IMR-90 (cell line): Measurements from ENCODE around the gene LTBP4. TPM values are rescaled to one million over a fixed set of nuclear protein-coding genes. Genes with fewer than 3 reads are reported as not detected.

Experiments
- ATAC-seq: fragments of 200-7000 bp; cut with Tn5 transposase; 2 replicates; pipeline ENCODE4 v1.9.1; 2020; ENCODE audit warnings: low read depth, mild to moderate bottlenecking, moderate library complexity
- BruUV-seq: library from RNA; stranded (reverse); fragments of 400-500 nt; replicated peaks from 2 replicates; lab custom pipeline; 2021; lab: Mats Ljungman, UMichigan
- CTCF ChIA-PET: fragments of 300-600 bp; formaldehyde crosslinking; extraction: SDS; loops from one replicate; lab custom pipeline; 2021; ENCODE audit warnings: antibody characterized with exemption; lab: Yijun Ruan, JAX
- POLR2A ChIA-PET: fragments of 300-600 bp; sonication (Branson Sonifier 250); formaldehyde crosslinking; loops from one replicate; lab custom pipeline; 2022; ENCODE audit warnings: antibody characterized with exemption; ENCODE audit not compliant: unreplicated experiment; lab: Charles Lee
- DNase-seq: peaks from one replicate; pipeline ENCODE4 v3.0.0; 2013
- H2AFZ ChIP-seq: replicated peaks from 2 replicates; pipeline ENCODE3; 2013; ENCODE audit warnings: low read length, mild to moderate bottlenecking; ENCODE audit not compliant: poor library complexity
- H2AK5ac ChIP-seq: 2 replicates; pipeline ENCODE4 v1.6.1; 2013; ENCODE audit warnings: low read depth, low read length, inconsistent platforms
- H2AK9ac ChIP-seq: replicated peaks from 2 replicates; pipeline ENCODE3; 2013; ENCODE audit warnings: mild to moderate bottlenecking, low read depth, low read length, moderate library complexity; ENCODE audit not compliant: poor library complexity
- H2BK120ac ChIP-seq: 2 replicates; pipeline ENCODE4 v1.6.1; 2013; ENCODE audit warnings: low read depth, low read length, inconsistent platforms
- H2BK15ac ChIP-seq: 3 replicates; pipeline ENCODE4 v1.6.1; 2013; ENCODE audit warnings: low read depth, low read length, inconsistent platforms
- H2BK20ac ChIP-seq: 2 replicates; pipeline ENCODE4 v1.6.1; 2013; ENCODE audit warnings: low read depth, mild to moderate bottlenecking, inconsistent platforms, low read length, moderate library complexity
- H2BK5ac ChIP-seq: 2 replicates; pipeline ENCODE4 v1.6.1; 2013; ENCODE audit warnings: mild to moderate bottlenecking, low read depth, low read length, inconsistent platforms; ENCODE audit not compliant: poor library complexity, severe bottlenecking
- H3K14ac ChIP-seq: replicated peaks from 2 replicates; pipeline ENCODE4 v1.6.1; 2013; ENCODE audit warnings: low read depth, low read length, inconsistent platforms
- H3K18ac ChIP-seq: 2 replicates; pipeline ENCODE4 v1.6.1; 2013; ENCODE audit warnings: low read depth, low read length, control low read depth
- H3K23ac ChIP-seq: 2 replicates; pipeline ENCODE4 v1.6.1; 2013; ENCODE audit warnings: low read depth, low read length, inconsistent platforms
- H3K27ac ChIP-seq: 2 replicates; pipeline ENCODE4 v1.5.1; 2013; ENCODE audit warnings: mild to moderate bottlenecking, control low read depth, low read length; ENCODE audit not compliant: insufficient read depth
- H3K27me3 ChIP-seq: 2 replicates; pipeline ENCODE4 v1.6.1; 2013; ENCODE audit warnings: low read length; ENCODE audit not compliant: control insufficient read depth, insufficient read depth
- H3K36me3 ChIP-seq: 2 replicates; pipeline ENCODE4 v1.6.1; 2013; ENCODE audit warnings: low read length, mixed read lengths; ENCODE audit not compliant: control insufficient read depth, insufficient read depth
- H3K4ac ChIP-seq: 2 replicates; pipeline ENCODE4 v1.6.1; 2013; ENCODE audit warnings: low read depth, low read length, inconsistent platforms
- H3K4me1 ChIP-seq: 2 replicates; pipeline ENCODE4 v1.6.1; 2013; ENCODE audit warnings: low read length, mixed read lengths; ENCODE audit not compliant: control insufficient read depth, insufficient read depth
- H3K4me2 ChIP-seq: 2 replicates; pipeline ENCODE4 v1.6.1; 2013; ENCODE audit warnings: low read depth, mild to moderate bottlenecking, control low read depth, low read length, moderate library complexity
- H3K4me3 ChIP-seq: 2 replicates; pipeline ENCODE4 v1.5.1; 2013; ENCODE audit warnings: low read depth, mild to moderate bottlenecking, control low read depth, low read length, moderate library complexity; ENCODE audit not compliant: insufficient read depth
- H3K56ac ChIP-seq: 2 replicates; pipeline ENCODE4 v1.6.1; 2013; ENCODE audit warnings: low read length, inconsistent platforms; ENCODE audit not compliant: insufficient read depth; ENCODE audit errors: extremely low read depth
- H3K79me1 ChIP-seq, 2 experiments: 2 replicates each; pipeline ENCODE4 v1.6.1; 2013; ENCODE audit warnings: low read length in 2 of 2, inconsistent platforms in 1 of 2, low read depth in 1 of 2
- H3K9ac ChIP-seq: 2 replicates; pipeline ENCODE4 v1.6.1; 2013; ENCODE audit warnings: low read depth, low read length, control low read depth
- H3K9me1 ChIP-seq: 2 replicates; pipeline ENCODE4 v1.6.1; 2013; ENCODE audit warnings: low read length, inconsistent platforms; ENCODE audit not compliant: insufficient read depth
- H3K9me3 ChIP-seq: 2 replicates; pipeline ENCODE4 v1.6.1; 2013; ENCODE audit warnings: low read length; ENCODE audit not compliant: control insufficient read depth, insufficient read depth
- H4K20me1 ChIP-seq: 2 replicates; pipeline ENCODE4 v1.6.1; 2013; ENCODE audit warnings: low read length, inconsistent platforms; ENCODE audit not compliant: insufficient read depth
- H4K5ac ChIP-seq: 2 replicates; pipeline ENCODE4 v1.6.1; 2013; ENCODE audit warnings: mild to moderate bottlenecking, low read depth, low read length, control low read depth
- H4K8ac ChIP-seq, 2 experiments: 2 replicates each; pipeline ENCODE4 v1.6.1; 2013; ENCODE audit warnings: low read depth in 2 of 2, low read length in 2 of 2, control low read depth in 1 of 2, inconsistent platforms in 1 of 2
- H4K91ac ChIP-seq: 2 replicates; pipeline ENCODE4 v1.6.1; 2013; ENCODE audit warnings: low read depth, low read length, inconsistent platforms; ENCODE audit not compliant: insufficient read depth
- BHLHE40 ChIP-seq: fragments of 150-350 bp; IDR thresholded peaks from 2 replicates; pipeline ENCODE4 v1.6.1; 2016; ENCODE audit warnings: mild to moderate bottlenecking, low read depth, low read length
- CEBPB ChIP-seq: IDR thresholded peaks from 2 replicates; pipeline ENCODE4 v1.6.1; 2012; ENCODE audit warnings: low read depth, low read length, improper control_type of control experiment
- CHD1 ChIP-seq: IDR thresholded peaks from 2 replicates; pipeline ENCODE4 v1.6.1; 2012; ENCODE audit warnings: low read depth, low read length, improper control_type of control experiment
- CTCF ChIP-seq: conservative IDR thresholded peaks from 2 replicates; pipeline ENCODE4 v1.5.1; 2012; ENCODE audit warnings: mild to moderate bottlenecking, low read depth, low read length, improper control_type of control experiment
- FOS ChIP-seq: fragments of 150-350 bp; IDR thresholded peaks from 2 replicates; pipeline ENCODE4 v1.6.1; 2016; ENCODE audit warnings: low read depth, low read length
- MAFK ChIP-seq: IDR thresholded peaks from 2 replicates; pipeline ENCODE4 v1.6.1; 2012; ENCODE audit warnings: low read depth, low read length, improper control_type of control experiment
- MAZ ChIP-seq: IDR thresholded peaks from 2 replicates; pipeline ENCODE4 v1.6.1; 2012; ENCODE audit warnings: low read depth, mild to moderate bottlenecking, low read length, improper control_type of control experiment, moderate library complexity, borderline replicate concordance
- MXI1 ChIP-seq: IDR thresholded peaks from 2 replicates; pipeline ENCODE4 v1.6.1; 2012; ENCODE audit warnings: low read depth, mild to moderate bottlenecking, low read length, moderate library complexity, borderline replicate concordance
- NFE2L2 ChIP-seq: fragments of 150-350 bp; IDR thresholded peaks from 2 replicates; pipeline ENCODE4 v1.6.1; 2016; ENCODE audit warnings: low read depth, mild to moderate bottlenecking, low read length
- POLR2A ChIP-seq: IDR thresholded peaks from 2 replicates; pipeline ENCODE4 v1.6.1; 2012; ENCODE audit warnings: mild to moderate bottlenecking, low read depth, low read length
- RAD21 ChIP-seq: IDR thresholded peaks from 2 replicates; pipeline ENCODE4 v1.6.1; 2012; ENCODE audit warnings: low read length, improper control_type of control experiment
- RCOR1 ChIP-seq: IDR thresholded peaks from 2 replicates; pipeline ENCODE4 v1.6.1; 2012; ENCODE audit warnings: mild to moderate bottlenecking, low read length, improper control_type of control experiment; ENCODE audit not compliant: insufficient replicate concordance
- RFX5 ChIP-seq: IDR thresholded peaks from 2 replicates; pipeline ENCODE4 v1.8.0; 2012; ENCODE audit warnings: low read depth, mild to moderate bottlenecking, low read length, moderate library complexity
- SMC3 ChIP-seq: fragments of 150-350 bp; IDR thresholded peaks from 2 replicates; pipeline ENCODE4 v1.6.1; 2016; ENCODE audit warnings: low read depth, mild to moderate bottlenecking, antibody characterized with exemption, low read length, moderate library complexity
- WGBS, 2 experiments: methylation state at CpG; one replicate each; pipeline versions ENCODE4 v1.1.5 to v1.1.7; 2013; ENCODE audit warnings: missing lambda C conversion rate in 2 of 2; ENCODE audit not compliant: insufficient read length in 1 of 2; ENCODE audit errors: extremely low coverage in 2 of 2; 5-methylcytosine and 5-hydroxymethylcytosine counted together
- dilution Hi-C: fragments of 300-500 bp; cut with HindIII; formaldehyde crosslinking; loops from one replicate; pipeline ENCODE4 v1.14.3; 2018; ENCODE audit warnings: low sequenced_read_pairs; ENCODE audit not compliant: unreplicated experiment
- in situ Hi-C: fragments of 300-500 bp; cut with MboI; formaldehyde crosslinking; loops from 3 replicates; pipeline ENCODE4 v1.14.3; 2019; ENCODE audit warnings: low sequenced_read_pairs, inconsistent platforms, mixed read lengths
- intact Hi-C: fragments of 100-400 bp; cut with micrococcal nuclease; formaldehyde crosslinking; loops from 2 replicates; pipeline ENCODE4 v1.10.0; 2022
- polyA plus RNA-seq, 3 experiments: library from polyadenylated mRNA; depleted of rRNA; stranded (reverse); fragments of >200 nt; gene quantifications; 2 replicates each; pipeline ENCODE4 v1.2.3, GENCODE V29; 2012; ENCODE audit warnings: low replicate concordance in 1 of 3
- total RNA-seq: library from RNA; depleted of rRNA; stranded (reverse); fragments of >200 nt; gene quantifications from 2 replicates; pipeline ENCODE4 v1.2.3, GENCODE V29; 2012
- TF ChIP-seq, protein P1 (sequence below): fragments of 150-350 bp; IDR thresholded peaks from 2 replicates; pipeline ENCODE4 v1.6.1; 2016; ENCODE audit warnings: low read depth, mild to moderate bottlenecking, low read length, moderate library complexity, borderline replicate concordance
- TF ChIP-seq, protein P2 (sequence below): fragments of 150-350 bp; IDR thresholded peaks from 2 replicates; pipeline ENCODE4 v1.6.1; 2017; ENCODE audit warnings: mild to moderate bottlenecking, antibody characterized with exemption, low read length, low read depth

The LTBP4 gene
- total and polyA plus RNA-seq, 2 of the 4 experiments (the other 2 are of a cell fraction), result 14.7 to 70.3 TPM

DNA sequence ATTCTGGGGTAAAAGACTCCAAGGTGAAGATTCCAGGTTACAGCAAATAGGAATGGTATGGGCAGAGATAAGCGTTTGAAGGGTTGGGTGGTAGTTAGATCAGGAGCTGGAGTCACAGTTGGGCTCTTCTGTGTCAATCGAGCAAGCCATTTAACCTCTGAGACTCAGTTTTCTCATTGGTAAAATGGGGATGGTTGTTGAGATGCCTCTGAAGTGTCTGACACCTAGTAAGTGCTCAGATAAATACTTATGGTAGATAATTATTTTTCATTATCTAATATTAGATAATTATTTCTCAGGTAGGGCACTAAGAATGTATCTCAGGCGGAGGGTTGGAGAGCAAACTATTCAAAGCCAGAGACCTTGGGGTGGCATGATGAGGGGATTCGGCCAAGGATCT, 7.8 kb downstream of the LTBP4 start:
- no peak overlapping the region for H4K5ac ChIP-seq
- H3K27me3 ChIP-seq, result no peaks in the 10 kb centered on the region
- no peak overlapping the region for H3K56ac ChIP-seq
- no peak overlapping the region for H2BK15ac ChIP-seq
- H3K18ac ChIP-seq, result no peak overlapping the region
- ChIA-PET CTCF (no interaction called here), POLR2A (no interaction called here)
- no peak overlapping the region for H3K9ac ChIP-seq
- H3K4me1 ChIP-seq, result peaks cover 16% of the 10 kb centered on the region; the same call in 1 of the 2 replicates
- no peaks in the 10 kb centered on the region for H3K9me3 ChIP-seq
- ATAC-seq, result no peak
- H4K20me1 ChIP-seq, result no peaks in the 10 kb centered on the region
- H3K36me3 ChIP-seq, result peaks cover 27% of the 10 kb centered on the region; the same call in 1 of the 2 replicates
- H3K23ac ChIP-seq, result no peak overlapping the region
- TF ChIP-seq MAFK (no peak), BHLHE40 (no peak), MXI1 (no peak), NFE2L2 (no peak), SMC3 (no peak), RFX5 (no peak), RAD21 (no peak), FOS (no peak), MAZ (no peak), RCOR1 (no peak), POLR2A (no peak), CHD1 (no peak), CEBPB (no peak), CTCF (no peak)
- TF ChIP-seq, protein P1, sequence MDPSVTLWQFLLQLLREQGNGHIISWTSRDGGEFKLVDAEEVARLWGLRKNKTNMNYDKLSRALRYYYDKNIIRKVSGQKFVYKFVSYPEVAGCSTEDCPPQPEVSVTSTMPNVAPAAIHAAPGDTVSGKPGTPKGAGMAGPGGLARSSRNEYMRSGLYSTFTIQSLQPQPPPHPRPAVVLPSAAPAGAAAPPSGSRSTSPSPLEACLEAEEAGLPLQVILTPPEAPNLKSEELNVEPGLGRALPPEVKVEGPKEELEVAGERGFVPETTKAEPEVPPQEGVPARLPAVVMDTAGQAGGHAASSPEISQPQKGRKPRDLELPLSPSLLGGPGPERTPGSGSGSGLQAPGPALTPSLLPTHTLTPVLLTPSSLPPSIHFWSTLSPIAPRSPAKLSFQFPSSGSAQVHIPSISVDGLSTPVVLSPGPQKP, result no peak
- TF ChIP-seq, protein P2, sequence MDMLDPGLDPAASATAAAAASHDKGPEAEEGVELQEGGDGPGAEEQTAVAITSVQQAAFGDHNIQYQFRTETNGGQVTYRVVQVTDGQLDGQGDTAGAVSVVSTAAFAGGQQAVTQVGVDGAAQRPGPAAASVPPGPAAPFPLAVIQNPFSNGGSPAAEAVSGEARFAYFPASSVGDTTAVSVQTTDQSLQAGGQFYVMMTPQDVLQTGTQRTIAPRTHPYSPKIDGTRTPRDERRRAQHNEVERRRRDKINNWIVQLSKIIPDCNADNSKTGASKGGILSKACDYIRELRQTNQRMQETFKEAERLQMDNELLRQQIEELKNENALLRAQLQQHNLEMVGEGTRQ, result no peak
- no peak overlapping the region for H2AK9ac ChIP-seq
- no peak overlapping the region for H4K91ac ChIP-seq
- no peak for DNase-seq
- in situ Hi-C loops (loop anchor here (10.0 kb wide), 1 partner anchor 304 kb away; no protein-coding TSS in a partner anchor), dilution Hi-C loops (no loop called here), intact Hi-C loops (no loop called here)
- no peak overlapping the region for H3K4me2 ChIP-seq
- H2AK5ac ChIP-seq, result no peak overlapping the region
- H3K9me1 ChIP-seq, result peaks cover 13% of the 10 kb centered on the region
- no peak overlapping the region for H2BK20ac ChIP-seq
- peaks cover 0 to 12% of the 10 kb centered on the region in 2 experiments; a peak in 2 of 4 replicates for H3K79me1 ChIP-seq
- BruUV-seq, result no TSS peak
- no peak overlapping the region for H3K14ac ChIP-seq
- H4K8ac ChIP-seq, result no peak overlapping the region
- no peak overlapping the region for H2BK120ac ChIP-seq
- H3K4ac ChIP-seq, result no peak overlapping the region
- H3K4me3 ChIP-seq, result no peak overlapping the region
- no peak overlapping the region for H3K27ac ChIP-seq
- no peak overlapping the region for H2AFZ ChIP-seq
- no peak overlapping the region for H2BK5ac ChIP-seq
- 100% methylated on average over 2 of the region's 4 CpGs; no CpG with 5 or more reads in 1 of the 2 experiments for WGBS, 2 experiments
